ENCODE measurements around the gene CDKN2AIPNL. TPM values are rescaled to one million over a fixed set of nuclear protein-coding genes. Genes with fewer than 3 reads are reported as not detected.

The CDKN2AIPNL gene
- total RNA-seq, 1 donor from 2014 or later: 37.1 TPM

- no peaks in the 10 kb centered on the region for H3K27me3 ChIP-seq (ENCODE audit: control insufficient read depth, insufficient read depth, low read length)
- no peak for TF ChIP-seq CTCF (IDR thresholded peaks at IDR 0.05; ENCODE audit: insufficient read depth, low read length, severe bottlenecking)
- H3K36me3 ChIP-seq (ENCODE audit: control insufficient read depth, insufficient read depth, low read length): no peaks in the 10 kb centered on the region
- FAIRE-seq (no peak), DNase-seq (ENCODE audit: low read depth) (no peak)
- no peak overlapping the region for H3K4me3 ChIP-seq (ENCODE audit: low read depth, low read length)
These were observed 46.1 kb upstream of the CDKN2AIPNL start for GRCh38 chr5:134457801-134458200.

GRCh38 chr5:134456825-134457224, 45.1 kb upstream of the CDKN2AIPNL start:
- no peaks in the 10 kb centered on the region for H3K27me3 ChIP-seq (ENCODE audit: control insufficient read depth, insufficient read depth, low read length)
- DNase-seq (ENCODE audit: low read depth) (no peak), FAIRE-seq (no peak)
- H3K36me3 ChIP-seq (ENCODE audit: control insufficient read depth, insufficient read depth, low read length): no peaks in the 10 kb centered on the region
- TF ChIP-seq CTCF (IDR thresholded peaks at IDR 0.05; ENCODE audit: insufficient read depth, low read length, severe bottlenecking): no peak
- H3K4me3 ChIP-seq (ENCODE audit: low read depth, low read length): no peak overlapping the region

- Histone ChIP-seq H3K36me3 (ENCODE audit: control insufficient read depth, insufficient read depth, low read length) (no peaks in the 10 kb centered on the region), H3K4me3 (ENCODE audit: low read depth, low read length) (no peak overlapping the region), H3K27me3 (ENCODE audit: control insufficient read depth, insufficient read depth, low read length) (no peaks in the 10 kb centered on the region)
- no peak for FAIRE-seq
- no peak for DNase-seq (ENCODE audit: low read depth)
- no peak for TF ChIP-seq CTCF (IDR thresholded peaks at IDR 0.05; ENCODE audit: insufficient read depth, low read length, severe bottlenecking)
These were observed 43.8 kb upstream of the CDKN2AIPNL start for GRCh38 chr5:134455466-134455865.

- DNase-seq (ENCODE audit: low read depth) (no peak), FAIRE-seq (no peak)
- H3K36me3 ChIP-seq (ENCODE audit: control insufficient read depth, insufficient read depth, low read length): no peaks in the 10 kb centered on the region
- H3K27me3 ChIP-seq (ENCODE audit: control insufficient read depth, insufficient read depth, low read length): no peaks in the 10 kb centered on the region
- no peak overlapping the region for H3K4me3 ChIP-seq (ENCODE audit: low read depth, low read length)
- TF ChIP-seq CTCF (IDR thresholded peaks at IDR 0.05; ENCODE audit: insufficient read depth, low read length, severe bottlenecking): no peak
These were observed 41.3 kb upstream of the CDKN2AIPNL start for GRCh38 chr5:134453016-134453415.

- no peak overlapping the region for H3K4me3 ChIP-seq (ENCODE audit: low read depth, low read length)
- no peaks in the 10 kb centered on the region for H3K27me3 ChIP-seq (ENCODE audit: control insufficient read depth, insufficient read depth, low read length)
- no peak for TF ChIP-seq CTCF (IDR thresholded peaks at IDR 0.05; ENCODE audit: insufficient read depth, low read length, severe bottlenecking)
- peak; percentile 58 for FAIRE-seq
- no peaks in the 10 kb centered on the region for H3K36me3 ChIP-seq (ENCODE audit: control insufficient read depth, insufficient read depth, low read length)
- peak; percentile 82 for DNase-seq (ENCODE audit: low read depth)
These were observed 40.3 kb upstream of the CDKN2AIPNL start for GRCh38 chr5:134451936-134452505.
